GM12892 (cell line): ENCODE measurements around the gene PUS10.

Experiments used
- DNase-seq: peaks from one replicate; pipeline ENCODE4 v3.0.0; 2011; ENCODE audit not compliant: insufficient read length
- FAIRE-seq: peaks from 2 replicates; lab custom pipeline; 2011; peaks lifted over from hg19 to GRCh38; lab: Jason Lieb, UNC
- POLR2A ChIP-seq: IDR thresholded peaks from 2 replicates; pipeline ENCODE4 v1.6.1; 2011; ENCODE audit warnings: low read depth, low read length, control low read depth
- POLR2AphosphoS5 ChIP-seq: IDR thresholded peaks from 2 replicates; pipeline ENCODE4 v1.6.1; 2011; ENCODE audit warnings: low read depth, low read length, control low read depth
- TAF1 ChIP-seq: IDR thresholded peaks from 2 replicates; pipeline ENCODE4 v1.6.1; 2011; ENCODE audit warnings: low read depth, mild to moderate bottlenecking, control low read depth, low read length, borderline replicate concordance

PUS10 gene

DNA sequence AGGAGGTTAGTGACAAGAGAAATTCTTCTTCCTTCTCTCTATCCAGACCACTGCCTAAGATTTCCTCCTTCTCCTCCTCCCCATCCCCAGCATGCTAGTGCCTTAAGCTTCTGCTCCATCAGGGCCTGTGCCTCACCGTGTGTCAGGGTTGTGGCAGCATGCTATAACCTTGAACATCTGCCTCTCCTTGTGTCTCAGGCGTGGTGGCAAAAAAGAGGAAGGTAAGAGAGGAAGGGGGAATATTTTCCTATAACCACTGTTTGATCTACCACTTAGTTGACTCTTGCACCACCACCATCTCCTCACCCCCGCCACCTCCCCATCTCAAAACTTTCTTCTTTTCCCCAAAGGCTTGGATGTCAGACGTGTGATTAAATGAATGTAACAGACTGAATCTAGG lies 38.8 kb downstream of the PUS10 start:
- peak; percentile 72 for FAIRE-seq
- no peak for TF ChIP-seq POLR2AphosphoS5
- TF ChIP-seq TAF1, result no peak
- no peak for TF ChIP-seq POLR2A
- no peak for DNase-seq

DNA sequence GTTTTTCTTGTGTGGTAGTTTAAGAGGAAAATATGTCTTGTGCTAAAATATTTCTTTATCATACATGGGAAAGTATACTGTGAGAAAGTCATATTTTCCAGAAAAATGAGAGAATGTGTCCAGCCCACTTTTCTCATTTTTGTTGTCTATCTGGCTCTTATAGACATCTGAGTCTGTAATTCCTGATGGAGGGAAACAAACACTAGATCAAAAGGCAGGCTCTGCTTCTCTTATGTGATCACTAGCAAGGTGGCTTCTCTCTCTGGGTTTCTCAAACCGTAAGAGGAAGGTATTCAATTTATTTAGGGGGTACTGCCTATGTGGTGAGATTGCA lies 40.5 kb downstream of the PUS10 start:
- FAIRE-seq, result no peak
- TF ChIP-seq POLR2AphosphoS5 (no peak), POLR2A (no peak), TAF1 (no peak)
- DNase-seq, result no peak

DNA sequence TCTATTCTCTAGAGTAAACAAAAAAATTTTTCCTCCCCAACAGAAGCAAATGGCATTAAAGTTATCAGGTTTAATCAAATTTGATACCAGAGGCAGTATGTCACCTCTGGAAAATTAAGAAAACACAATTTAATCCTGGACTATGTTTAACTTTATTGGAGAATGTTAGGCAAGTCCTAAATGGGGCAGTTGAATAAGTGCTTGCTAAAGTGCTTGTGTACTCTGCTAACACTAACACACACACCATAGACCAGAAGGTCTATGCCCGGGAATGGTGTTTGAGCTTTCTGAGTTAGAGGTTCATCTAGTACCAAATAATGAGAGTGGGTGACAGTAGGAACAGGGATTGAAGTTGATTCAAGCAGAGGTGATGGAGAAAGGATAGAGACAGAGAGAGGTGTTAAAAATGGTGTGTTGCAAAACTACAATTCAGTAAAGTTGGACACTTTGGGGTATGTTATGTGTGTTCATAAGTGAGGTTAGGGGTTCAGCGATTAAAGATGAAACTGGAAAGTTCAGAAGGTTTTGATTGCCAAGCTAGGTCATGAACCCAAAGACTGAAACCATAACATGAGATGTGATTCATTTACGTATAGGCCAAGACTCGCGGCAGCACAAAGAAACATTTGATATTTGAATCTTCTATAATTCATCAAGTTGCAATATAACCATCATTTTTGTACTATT lies 41.0 kb downstream of the PUS10 start:
- FAIRE-seq (peak; percentile 80), DNase-seq (no peak)
- no peak for TF ChIP-seq TAF1
- no peak for TF ChIP-seq POLR2A
- TF ChIP-seq POLR2AphosphoS5, result no peak

DNA sequence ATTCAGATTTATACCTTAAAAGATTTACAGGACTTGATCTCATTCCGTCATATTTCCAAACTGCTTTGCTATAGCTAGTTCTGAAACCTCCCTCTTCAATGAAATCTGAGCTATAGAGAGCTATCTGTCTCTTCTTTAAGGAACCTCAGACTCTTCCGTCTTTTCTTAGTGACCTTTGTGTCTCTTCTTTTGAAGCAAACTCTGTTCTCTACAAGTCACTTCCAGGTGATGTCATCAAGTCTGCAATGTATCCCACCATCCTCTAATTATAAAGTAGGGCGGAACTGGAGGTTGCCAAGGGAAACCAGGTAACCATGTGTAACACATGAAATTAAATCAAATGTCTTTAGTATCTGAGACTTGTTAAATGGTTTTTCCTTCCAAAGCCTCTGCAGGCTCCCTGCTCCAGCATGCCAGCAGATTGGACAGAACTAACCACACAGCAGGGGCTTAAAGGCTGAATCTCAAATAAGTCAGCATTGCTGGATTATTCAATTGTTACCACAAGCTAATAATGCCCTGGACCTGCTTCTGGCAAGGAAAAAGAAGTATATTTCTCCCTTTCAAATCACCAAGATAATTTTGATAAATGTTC lies 41.7 kb downstream of the PUS10 start:
- DNase-seq, result no peak
- TF ChIP-seq POLR2A (no peak), POLR2AphosphoS5 (no peak)
- no peak for FAIRE-seq

DNA sequence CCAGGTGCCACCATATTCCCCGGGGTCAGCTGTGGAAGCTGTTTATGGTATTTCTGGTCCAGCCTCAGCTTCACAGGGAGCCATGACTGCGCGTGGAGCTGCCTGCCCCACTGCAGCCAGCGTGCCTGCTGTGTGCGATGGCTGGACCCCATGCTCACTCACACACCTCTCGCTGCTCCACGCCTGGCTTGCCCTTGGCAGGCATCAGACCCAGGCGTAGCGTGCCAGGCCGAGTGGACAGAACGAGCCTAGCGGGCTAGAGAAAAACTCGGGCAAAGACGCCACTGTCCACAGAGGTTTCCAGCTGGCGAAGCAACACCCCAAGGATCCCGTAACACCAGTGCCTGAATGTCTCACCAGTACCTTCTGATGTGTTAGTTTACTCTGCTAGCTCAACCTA lies 43.4 kb downstream of the PUS10 start:
- DNase-seq (no peak), FAIRE-seq (no peak)
- TF ChIP-seq POLR2AphosphoS5, result no peak
- no peak for TF ChIP-seq POLR2A
- no peak for TF ChIP-seq TAF1

DNA sequence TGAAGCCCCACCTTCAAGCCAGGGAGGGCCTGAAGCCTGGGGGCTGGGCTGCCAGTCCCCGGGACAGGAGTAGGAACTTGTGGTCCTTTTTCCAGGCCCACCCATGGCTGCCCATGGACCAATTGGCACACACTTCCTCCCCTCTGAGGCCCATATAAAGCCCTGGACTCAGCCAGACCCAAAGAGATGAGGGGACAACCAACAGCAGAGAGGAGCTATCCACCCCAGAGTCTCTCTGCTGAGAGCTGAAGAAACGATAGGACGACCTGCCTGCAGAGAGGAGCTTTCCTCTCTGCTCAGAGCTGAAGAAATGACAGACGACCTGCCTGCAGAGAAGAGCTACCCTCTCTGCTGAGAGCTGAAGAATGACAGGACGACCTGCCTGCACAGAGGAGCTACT lies 44.4 kb downstream of the PUS10 start:
- FAIRE-seq (no peak), DNase-seq (no peak)
- TF ChIP-seq POLR2A (no peak), POLR2AphosphoS5 (no peak), TAF1 (no peak)

DNA sequence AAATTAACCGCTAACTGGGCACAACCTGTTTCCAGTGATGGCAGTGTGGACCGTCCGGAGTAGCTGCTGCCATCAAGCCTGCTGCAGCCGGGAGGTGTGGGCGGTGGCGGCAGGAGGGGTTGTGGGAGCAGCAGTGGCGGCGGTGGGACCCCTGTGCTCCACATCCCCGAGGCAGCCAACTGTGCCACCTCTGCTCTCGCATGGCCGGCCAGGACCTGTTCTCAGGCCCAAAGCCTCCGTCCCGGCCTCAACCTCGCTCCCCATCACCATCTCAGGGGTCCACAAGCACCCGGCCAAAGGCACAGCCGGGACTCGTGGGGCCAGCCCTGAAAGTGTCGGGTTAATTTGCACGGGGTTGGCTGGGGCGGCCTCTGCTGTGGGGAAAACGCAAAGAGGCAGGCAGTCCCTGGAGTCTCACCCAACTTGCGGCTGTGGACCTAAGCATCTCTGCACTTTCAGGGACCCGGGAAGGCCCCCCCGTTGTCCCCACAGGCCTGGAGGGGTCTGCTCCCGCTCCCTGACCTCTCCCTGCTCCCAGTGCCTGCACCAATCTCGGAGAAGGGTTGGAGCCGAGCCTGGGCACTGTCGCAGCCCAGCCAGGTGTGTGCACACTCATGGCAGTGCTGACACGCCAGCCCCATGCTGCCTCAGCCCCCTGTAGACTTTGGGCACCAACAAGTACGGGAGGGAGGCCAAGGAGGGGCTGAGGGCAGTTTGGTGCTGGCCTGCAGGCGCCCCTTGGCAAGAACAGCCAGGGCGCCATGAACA lies 45.0 kb downstream of the PUS10 start:
- DNase-seq, result no peak
- no peak for FAIRE-seq
- no peak for TF ChIP-seq POLR2A
- TF ChIP-seq POLR2AphosphoS5, result no peak
- TF ChIP-seq TAF1, result no peak

DNA sequence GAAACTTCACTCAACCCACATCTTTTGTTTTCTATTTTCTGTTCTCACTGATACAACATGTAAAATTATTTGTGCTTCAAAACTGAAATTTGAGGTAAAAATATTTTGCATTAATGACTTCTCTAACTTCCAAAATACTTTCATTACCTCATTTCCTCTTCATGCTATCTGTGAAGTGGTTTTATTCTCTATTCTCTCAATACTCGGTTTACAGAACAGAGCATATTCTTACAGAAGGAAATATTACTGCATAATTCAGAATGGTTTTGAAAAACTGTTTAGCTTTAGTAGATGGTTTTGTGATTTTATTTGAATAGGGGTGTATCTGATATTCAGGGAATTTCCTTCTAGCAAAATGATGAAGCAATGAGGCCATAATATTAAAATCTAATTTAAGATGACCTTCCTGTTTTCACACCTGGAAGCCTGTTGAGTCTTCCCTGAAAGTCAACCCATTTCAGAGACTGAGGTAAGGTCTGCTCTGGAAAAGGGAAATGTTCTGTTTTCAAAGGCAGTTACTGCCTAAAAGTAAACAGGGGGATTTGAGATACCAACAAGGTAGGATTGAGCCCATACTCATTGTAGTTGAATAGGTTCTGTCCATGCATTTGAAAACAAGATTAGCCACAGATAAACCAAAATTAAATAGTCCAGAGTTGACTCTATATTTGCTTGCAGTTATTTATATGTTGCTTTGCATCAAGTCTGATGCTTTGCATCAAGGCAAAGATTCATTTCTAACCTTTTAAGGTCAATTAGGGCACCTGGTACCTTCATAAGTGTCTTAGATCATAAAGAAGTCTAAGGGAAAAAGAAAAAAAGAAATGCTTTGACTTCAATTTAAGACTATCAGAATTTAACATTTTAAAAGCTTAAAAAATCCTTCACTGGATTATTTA lies 51.3 kb downstream of the PUS10 start:
- peak; percentile 91 for FAIRE-seq
- TF ChIP-seq POLR2AphosphoS5 (no peak), POLR2A (no peak), TAF1 (no peak)
- no peak for DNase-seq

DNA sequence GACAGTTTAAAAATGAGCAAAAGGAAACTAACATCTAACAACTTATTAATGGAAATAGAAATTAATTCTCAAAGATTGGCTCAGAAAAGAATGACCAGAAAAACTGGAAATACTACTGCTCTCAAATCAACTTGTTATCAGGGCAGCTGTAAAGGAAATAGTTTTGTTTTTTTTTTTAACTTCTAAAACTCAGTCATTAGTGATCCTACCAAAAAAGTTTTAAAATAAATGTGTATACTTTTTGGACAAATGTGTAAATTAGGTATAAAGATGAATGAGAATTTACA lies 52.6 kb downstream of the PUS10 start:
- no peak for DNase-seq
- no peak for FAIRE-seq
- no peak for TF ChIP-seq POLR2A
- TF ChIP-seq TAF1, result no peak
- TF ChIP-seq POLR2AphosphoS5, result no peak

DNA sequence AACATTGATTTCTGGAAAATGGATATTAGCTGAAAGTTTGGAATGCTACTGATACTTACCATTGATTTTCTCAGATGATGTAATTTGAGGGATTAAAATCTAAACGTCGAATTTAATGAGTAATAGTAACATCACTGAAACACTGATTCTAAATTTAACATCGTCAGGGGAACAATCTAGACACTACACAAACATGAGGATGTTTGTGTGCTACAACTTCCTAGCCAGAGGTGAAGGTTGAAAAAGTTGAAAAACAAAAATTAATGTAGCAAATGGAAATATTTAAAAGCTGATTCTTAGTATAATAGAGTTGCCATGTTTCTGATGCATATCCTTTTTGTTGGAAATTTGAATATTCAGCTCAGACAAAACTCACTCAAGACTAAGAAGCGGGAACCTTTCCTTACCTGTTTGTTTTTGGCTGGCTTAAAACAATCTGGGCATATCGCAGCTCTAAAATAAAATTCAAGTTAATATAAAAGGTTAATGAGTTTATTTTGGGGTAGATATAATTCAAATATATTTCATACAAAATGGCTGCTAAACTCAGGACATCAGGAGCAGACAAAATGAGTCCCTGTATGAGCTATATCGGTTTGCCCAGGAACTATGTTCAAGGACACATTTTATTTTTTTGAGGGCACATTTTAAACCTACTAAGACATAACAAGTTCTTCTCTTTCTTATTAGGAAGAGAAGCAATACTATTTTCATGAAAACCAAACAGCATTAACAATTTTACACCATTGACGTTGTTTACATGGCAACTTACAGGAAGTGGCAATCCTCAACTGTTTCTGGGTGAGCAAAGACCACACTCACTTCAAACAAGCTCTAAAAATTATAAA lies 53.2 kb downstream of the PUS10 start:
- no peak for DNase-seq
- FAIRE-seq, result peak; percentile 77
- no peak for TF ChIP-seq POLR2A
- TF ChIP-seq TAF1, result no peak
- TF ChIP-seq POLR2AphosphoS5, result no peak
